Type B pancreatic cell (in vitro differentiated cells): ENCODE results near the gene PLCB1. TPM values are rescaled to one million over a fixed set of nuclear protein-coding genes. Genes with fewer than 3 reads are reported as not detected.

Experiments
- DNase-seq: peaks from one replicate; pipeline ENCODE4 v3.0.0; 2021; ENCODE audit warnings: mixed read lengths; ENCODE audit not compliant: unreplicated experiment; ENCODE audit errors: extremely low spot score
- H3K27ac Mint-ChIP-seq: 2 replicates; pipeline ENCODE4 v1.8.0; 2021; ENCODE audit warnings: mild to moderate bottlenecking, mixed read lengths
- H3K27me3 Mint-ChIP-seq: 2 replicates; pipeline ENCODE4 v1.8.0; 2021; ENCODE audit warnings: mixed read lengths
- H3K36me3 Mint-ChIP-seq: 2 replicates; pipeline ENCODE4 v1.8.0; 2021; ENCODE audit warnings: mixed read lengths
- H3K4me1 Mint-ChIP-seq: one replicate; pipeline ENCODE4 v1.8.0; 2021; ENCODE audit warnings: mixed read lengths; ENCODE audit not compliant: unreplicated experiment
- H3K4me3 Mint-ChIP-seq: 2 replicates; pipeline ENCODE4 v1.8.0; 2021; ENCODE audit warnings: mild to moderate bottlenecking, mixed read lengths
- H3K9me3 Mint-ChIP-seq: 2 replicates; pipeline ENCODE4 v1.8.0; 2021; ENCODE audit warnings: mixed read lengths
- total RNA-seq: library from RNA; stranded (reverse); gene quantifications from 2 replicates; pipeline ENCODE4 v1.2.1, GENCODE V29; 2021; ENCODE audit warnings: low replicate concordance
- TF ChIP-seq, protein P1 (sequence below): fragments of 200-600 bp; sonication (generic); conservative IDR thresholded peaks from 2 replicates; pipeline ENCODE4 v1.5.0; 2021; ENCODE audit warnings: antibody characterized with exemption, mild to moderate bottlenecking

The PLCB1 gene
- total RNA-seq, 1 donor from 2014 or later = 17.9 TPM

DNA sequence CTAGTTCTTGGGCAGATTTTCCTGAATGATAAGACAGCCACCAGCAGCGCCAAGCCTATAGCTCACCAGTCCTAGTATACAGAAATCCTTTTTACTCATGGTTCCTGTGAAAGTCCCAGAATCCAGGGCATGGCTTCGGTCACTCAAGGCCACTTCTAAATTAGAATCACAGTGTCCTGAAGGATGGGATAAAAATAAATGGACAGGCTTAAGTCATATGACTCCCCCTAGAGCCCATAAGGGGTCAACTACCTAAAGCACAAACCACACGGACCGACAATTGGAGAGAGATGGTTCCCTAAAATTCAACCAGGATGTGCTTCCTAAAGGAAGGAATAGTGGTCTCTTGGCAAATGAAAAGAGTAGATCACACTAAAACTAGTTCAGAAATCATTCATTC, 532.7 kb downstream of the PLCB1 start:
- no peaks in the 10 kb centered on the region for H3K9me3 Mint-ChIP-seq
- H3K27me3 Mint-ChIP-seq = no peaks in the 10 kb centered on the region
- TF ChIP-seq, protein P1, sequence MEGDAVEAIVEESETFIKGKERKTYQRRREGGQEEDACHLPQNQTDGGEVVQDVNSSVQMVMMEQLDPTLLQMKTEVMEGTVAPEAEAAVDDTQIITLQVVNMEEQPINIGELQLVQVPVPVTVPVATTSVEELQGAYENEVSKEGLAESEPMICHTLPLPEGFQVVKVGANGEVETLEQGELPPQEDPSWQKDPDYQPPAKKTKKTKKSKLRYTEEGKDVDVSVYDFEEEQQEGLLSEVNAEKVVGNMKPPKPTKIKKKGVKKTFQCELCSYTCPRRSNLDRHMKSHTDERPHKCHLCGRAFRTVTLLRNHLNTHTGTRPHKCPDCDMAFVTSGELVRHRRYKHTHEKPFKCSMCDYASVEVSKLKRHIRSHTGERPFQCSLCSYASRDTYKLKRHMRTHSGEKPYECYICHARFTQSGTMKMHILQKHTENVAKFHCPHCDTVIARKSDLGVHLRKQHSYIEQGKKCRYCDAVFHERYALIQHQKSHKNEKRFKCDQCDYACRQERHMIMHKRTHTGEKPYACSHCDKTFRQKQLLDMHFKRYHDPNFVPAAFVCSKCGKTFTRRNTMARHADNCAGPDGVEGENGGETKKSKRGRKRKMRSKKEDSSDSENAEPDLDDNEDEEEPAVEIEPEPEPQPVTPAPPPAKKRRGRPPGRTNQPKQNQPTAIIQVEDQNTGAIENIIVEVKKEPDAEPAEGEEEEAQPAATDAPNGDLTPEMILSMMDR = no peak
- H3K27ac Mint-ChIP-seq = no peak overlapping the region
- no peak overlapping the region for H3K4me3 Mint-ChIP-seq
- no peak for DNase-seq
- peaks cover 4% of the 10 kb centered on the region for H3K36me3 Mint-ChIP-seq
- H3K4me1 Mint-ChIP-seq = no peaks in the 10 kb centered on the region

DNA sequence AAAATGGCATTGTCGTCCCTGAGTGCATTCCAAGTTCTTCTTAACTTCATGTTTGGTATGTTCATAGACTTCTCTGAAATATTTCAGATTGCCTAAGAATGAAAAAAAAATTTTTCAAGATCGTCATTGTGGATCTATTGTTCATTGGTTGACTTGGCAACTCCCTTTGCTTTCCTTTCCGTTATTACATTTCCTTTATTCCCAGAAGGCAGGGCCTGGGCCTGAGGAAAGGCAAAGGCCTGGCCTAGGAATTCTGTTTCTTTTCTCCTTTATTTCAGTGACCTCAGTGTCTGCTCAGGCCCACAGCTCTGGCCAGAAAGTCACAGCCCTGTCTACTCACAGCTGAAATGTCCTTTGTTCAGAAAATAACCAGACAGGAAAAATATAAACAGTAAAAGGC, 535.2 kb downstream of the PLCB1 start:
- no peaks in the 10 kb centered on the region for H3K9me3 Mint-ChIP-seq
- no peaks in the 10 kb centered on the region for H3K36me3 Mint-ChIP-seq
- no peak overlapping the region for H3K27ac Mint-ChIP-seq
- TF ChIP-seq, protein P1 = no peak
- no peaks in the 10 kb centered on the region for H3K4me1 Mint-ChIP-seq
- DNase-seq = no peak
- H3K27me3 Mint-ChIP-seq = no peaks in the 10 kb centered on the region
- no peak overlapping the region for H3K4me3 Mint-ChIP-seq

DNA sequence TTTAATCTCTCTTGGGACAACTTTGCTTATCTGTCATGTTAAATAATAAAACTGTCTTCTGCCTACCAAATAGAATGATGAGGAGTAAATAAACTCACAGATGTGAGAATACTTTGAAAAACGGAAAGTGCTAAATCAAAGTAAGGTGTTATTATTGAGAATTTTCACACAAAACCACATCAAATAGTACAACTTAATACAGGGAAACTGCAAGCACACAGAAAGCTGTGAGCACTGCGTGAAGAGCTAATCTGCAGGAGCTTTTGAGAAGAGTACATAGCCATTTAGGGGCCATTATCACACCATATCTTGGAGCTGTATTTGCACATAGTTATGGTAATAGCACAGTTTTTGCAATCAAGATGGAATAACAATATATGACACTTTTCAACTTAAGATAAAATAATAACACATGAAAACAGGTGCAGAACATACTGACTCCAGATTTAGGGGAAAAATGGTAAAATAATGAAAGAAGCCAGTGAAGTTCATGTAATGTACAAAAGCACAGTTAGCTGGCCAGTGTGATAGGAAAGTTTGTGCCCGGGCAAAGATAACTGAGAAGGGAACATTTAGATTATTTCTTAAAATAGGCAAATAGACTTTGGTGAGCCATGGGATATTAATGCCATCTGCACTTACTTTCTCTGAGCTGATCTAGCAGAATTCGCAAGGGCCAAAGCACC, 538.3 kb downstream of the PLCB1 start:
- H3K9me3 Mint-ChIP-seq = no peaks in the 10 kb centered on the region
- peaks cover 3% of the 10 kb centered on the region for H3K36me3 Mint-ChIP-seq

DNA sequence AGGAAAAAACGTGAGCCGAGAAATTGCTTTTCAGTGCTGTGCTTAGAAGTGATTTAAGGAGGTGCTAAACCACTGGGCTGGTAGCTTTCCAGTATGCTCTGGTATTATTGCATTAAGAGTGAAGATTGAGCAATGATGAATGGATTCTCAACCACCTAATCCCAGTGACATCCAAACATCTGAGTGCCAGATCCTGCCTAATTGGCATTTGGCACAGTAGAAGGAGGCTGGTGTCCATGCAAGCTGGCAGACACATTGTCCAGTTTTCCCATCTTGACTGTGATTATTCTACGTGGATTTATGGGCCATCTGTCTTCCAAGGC, 538.8 kb downstream of the PLCB1 start:
- TF ChIP-seq, protein P1 = no peak
- Mint-ChIP-seq H3K9me3 (no peaks in the 10 kb centered on the region), H3K36me3 (peaks cover 3% of the 10 kb centered on the region), H3K27ac (no peak overlapping the region), H3K4me3 (no peak overlapping the region), H3K27me3 (no peaks in the 10 kb centered on the region), H3K4me1 (no peaks in the 10 kb centered on the region)
- DNase-seq = no peak

More for the DNA sequence above, 538.3 kb downstream of the PLCB1 start:
- H3K4me3 Mint-ChIP-seq = no peak overlapping the region
- H3K27ac Mint-ChIP-seq = no peak overlapping the region
- TF ChIP-seq, protein P1 = no peak
- no peak for DNase-seq
- H3K27me3 Mint-ChIP-seq = no peaks in the 10 kb centered on the region
- H3K4me1 Mint-ChIP-seq = no peaks in the 10 kb centered on the region

DNA sequence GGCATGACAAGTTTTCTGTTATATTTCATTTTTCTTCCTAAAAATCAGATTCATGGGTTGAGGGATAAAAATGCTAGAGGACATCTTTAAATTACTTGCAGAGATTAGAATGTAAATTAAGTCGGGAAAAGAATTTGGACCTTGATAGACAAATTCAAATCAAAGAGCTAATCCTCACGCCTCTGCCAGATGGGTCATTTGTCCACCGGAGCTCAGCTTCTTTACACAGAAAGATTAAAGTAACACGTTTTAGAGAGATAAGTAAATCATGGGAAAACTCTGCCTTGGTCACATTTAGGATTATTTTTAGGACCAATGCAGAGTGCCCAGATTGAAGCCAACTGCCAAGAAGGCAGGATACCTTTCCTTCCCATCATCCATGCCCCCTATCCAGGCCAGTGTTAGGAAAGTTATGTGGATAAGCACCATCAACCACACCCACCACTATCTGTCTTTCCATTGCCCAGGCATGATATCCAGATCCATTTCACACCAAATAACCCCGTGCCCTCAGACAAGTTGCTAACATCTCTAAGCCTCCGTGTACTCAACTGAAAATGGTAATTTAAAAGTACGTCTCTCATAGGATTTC, 539.4 kb downstream of the PLCB1 start:
- peaks cover 3% of the 10 kb centered on the region for H3K36me3 Mint-ChIP-seq
- no peak overlapping the region for H3K4me3 Mint-ChIP-seq
- H3K27me3 Mint-ChIP-seq = no peaks in the 10 kb centered on the region
- TF ChIP-seq, protein P1 = no peak
- H3K9me3 Mint-ChIP-seq = no peaks in the 10 kb centered on the region
- no peak for DNase-seq
- H3K27ac Mint-ChIP-seq = no peak overlapping the region
- H3K4me1 Mint-ChIP-seq = no peaks in the 10 kb centered on the region
